HEK293T (cell line): ENCODE data around the gene L3MBTL3.

Source experiments
- CTCF ChIA-PET: fragments of 350-600 bp; formaldehyde crosslinking; extraction: SDS; loops from one replicate; lab custom pipeline; 2021; ENCODE audit warnings: antibody characterized with exemption, inconsistent platforms; lab: Yijun Ruan, JAX
- POLR2A ChIA-PET: fragments of 350-600 bp; formaldehyde crosslinking; extraction: SDS; loops from one replicate; lab custom pipeline; 2020; ENCODE audit warnings: antibody characterized with exemption, inconsistent platforms; lab: Yijun Ruan, JAX
- DNase-seq: peaks from one replicate; pipeline ENCODE4 v3.0.0; 2012; ENCODE audit warnings: mixed read lengths; ENCODE audit errors: extremely low spot score
- ARNT ChIP-seq: fragments of 450-650 bp; IDR thresholded peaks from 2 replicates; pipeline ENCODE4 v1.6.1; 2017; ENCODE audit warnings: mild to moderate bottlenecking
- BHLHE40 ChIP-seq: fragments of 450-650 bp; IDR thresholded peaks from 2 replicates; pipeline ENCODE4 v1.6.1; 2016; ENCODE audit warnings: mild to moderate bottlenecking, moderate library complexity, borderline replicate concordance
- CTBP1 ChIP-seq: fragments of 450-650 bp; IDR thresholded peaks from 2 replicates; pipeline ENCODE4 v1.6.1; 2016; ENCODE audit warnings: borderline replicate concordance
- ELF4 ChIP-seq: fragments of 450-650 bp; IDR thresholded peaks from 2 replicates; pipeline ENCODE4 v1.6.1; 2017; ENCODE audit warnings: antibody characterized with exemption
- FOXA1 ChIP-seq: fragments of 450-650 bp; IDR thresholded peaks from 2 replicates; pipeline ENCODE4 v1.6.1; 2016; ENCODE audit warnings: mild to moderate bottlenecking
- FOXK2 ChIP-seq: fragments of 450-650 bp; IDR thresholded peaks from 2 replicates; pipeline ENCODE4 v1.6.1; 2016; ENCODE audit warnings: mild to moderate bottlenecking
- FOXM1 ChIP-seq: fragments of 450-650 bp; IDR thresholded peaks from 2 replicates; pipeline ENCODE4 v1.6.1; 2017; ENCODE audit warnings: mild to moderate bottlenecking, borderline replicate concordance
- HDGF ChIP-seq: fragments of 450-650 bp; IDR thresholded peaks from 2 replicates; pipeline ENCODE4 v1.6.1; 2017; ENCODE audit warnings: antibody characterized with exemption, borderline replicate concordance
- L3MBTL2 ChIP-seq: fragments of 450-650 bp; conservative IDR thresholded peaks from 2 replicates; pipeline ENCODE4 v1.6.1; 2016; ENCODE audit warnings: mild to moderate bottlenecking
- LEF1 ChIP-seq: fragments of 450-650 bp; IDR thresholded peaks from 2 replicates; pipeline ENCODE4 v1.6.1; 2017; ENCODE audit warnings: mild to moderate bottlenecking, borderline replicate concordance
- NFRKB ChIP-seq: fragments of 450-650 bp; IDR thresholded peaks from 2 replicates; pipeline ENCODE4 v1.6.1; 2016; ENCODE audit warnings: mild to moderate bottlenecking, moderate library complexity
- PKNOX1 ChIP-seq: fragments of 450-650 bp; IDR thresholded peaks from 2 replicates; pipeline ENCODE4 v1.6.1; 2016
- SP1 ChIP-seq: fragments of 450-650 bp; IDR thresholded peaks from 2 replicates; pipeline ENCODE4 v1.6.1; 2017
- SUZ12 ChIP-seq: fragments of 450-650 bp; IDR thresholded peaks from 2 replicates; pipeline ENCODE4 v1.6.1; 2016; ENCODE audit warnings: mild to moderate bottlenecking
- TARDBP ChIP-seq: fragments of 450-650 bp; IDR thresholded peaks from 2 replicates; pipeline ENCODE4 v1.6.1; 2016
- ZNF384 ChIP-seq: fragments of 450-650 bp; IDR thresholded peaks from 2 replicates; pipeline ENCODE4 v1.6.1; 2016

Gene L3MBTL3

GRCh38 chr6:130076512-130076911 lies 58.1 kb downstream of the L3MBTL3 start:
- no peak for DNase-seq
- ChIA-PET POLR2A (no interaction called here), CTCF (no interaction called here)
- TF ChIP-seq TARDBP (no peak), ZNF384 (no peak), SP1 (no peak), BHLHE40 (no peak), SUZ12 (no peak), ARNT (no peak), LEF1 (no peak), HDGF (no peak), PKNOX1 (no peak), FOXA1 (no peak), FOXK2 (no peak), ELF4 (no peak), CTBP1 (no peak), NFRKB (no peak), FOXM1 (no peak), L3MBTL2 (no peak)

DNA sequence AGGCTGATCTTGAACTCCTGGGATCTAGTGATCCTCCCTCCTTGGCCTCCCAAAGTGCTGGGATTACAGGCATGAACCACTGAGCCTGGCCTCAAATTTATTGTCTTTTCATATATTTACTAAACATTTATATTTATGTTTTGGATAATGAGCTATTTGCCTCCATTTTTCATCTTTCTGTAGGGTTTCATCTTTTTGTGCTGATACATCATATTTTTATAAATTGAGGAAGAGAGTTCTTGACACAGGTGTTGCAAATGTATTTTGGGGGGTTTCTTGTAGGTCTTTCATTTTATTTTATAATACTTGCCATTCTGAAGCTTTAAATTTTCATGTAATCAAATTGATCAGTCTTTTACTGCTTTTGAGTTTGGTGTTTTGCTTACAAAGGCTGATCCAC lies 72.4 kb downstream of the L3MBTL3 start:
- DNase-seq = no peak
- TF ChIP-seq NFRKB (no peak), FOXM1 (no peak), HDGF (no peak), LEF1 (no peak), SP1 (no peak), TARDBP (no peak), BHLHE40 (no peak), ZNF384 (no peak), FOXK2 (no peak), ELF4 (no peak), CTBP1 (no peak), FOXA1 (no peak), ARNT (no peak), PKNOX1 (no peak)
- POLR2A ChIA-PET = no interaction called here
- CTCF ChIA-PET = no interaction called here

- TF ChIP-seq PKNOX1 (no peak), NFRKB (no peak), FOXA1 (no peak), HDGF (no peak), TARDBP (no peak), LEF1 (no peak), BHLHE40 (no peak), FOXK2 (no peak), ARNT (no peak), SUZ12 (no peak), ZNF384 (no peak), L3MBTL2 (no peak), ELF4 (no peak), SP1 (no peak), CTBP1 (no peak), FOXM1 (no peak)
- CTCF ChIA-PET = no interaction called here
- no peak for DNase-seq
- POLR2A ChIA-PET = no interaction called here
These were observed 75.2 kb downstream of the L3MBTL3 start for GRCh38 chr6:130093546-130093945.

DNA sequence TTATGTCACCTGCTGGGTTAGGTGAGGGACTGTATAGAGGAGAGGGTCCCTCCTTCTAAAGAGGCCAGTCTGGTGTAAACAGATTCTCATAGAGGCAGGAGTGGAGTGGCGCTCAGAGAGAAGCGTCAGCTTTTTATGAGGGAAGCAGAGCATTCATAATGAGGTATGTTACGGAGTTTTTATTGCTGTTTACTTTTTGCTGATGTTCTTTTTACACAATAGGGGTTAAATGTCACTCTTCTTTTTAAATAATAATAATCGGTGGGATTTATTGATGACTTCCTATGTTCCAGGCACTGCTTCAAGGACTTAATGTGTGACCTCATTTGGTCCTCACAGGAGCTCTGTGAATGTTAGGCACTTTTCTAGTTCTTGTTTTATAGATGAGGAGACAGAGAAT lies 79.9 kb downstream of the L3MBTL3 start:
- POLR2A ChIA-PET = no interaction called here
- DNase-seq = peak; percentile 17
- TF ChIP-seq SUZ12 (no peak), FOXA1 (no peak), ELF4 (no peak), TARDBP (no peak), FOXK2 (no peak), SP1 (no peak), PKNOX1 (peak; percentile 21; the same call in 1 of the 2 replicates)
- CTCF ChIA-PET = no interaction called here

GRCh38 chr6:130099119-130099518 lies 80.7 kb downstream of the L3MBTL3 start:
- TF ChIP-seq HDGF (no peak), FOXA1 (no peak), ARNT (no peak), NFRKB (no peak)
- CTCF ChIA-PET = no interaction called here
- POLR2A ChIA-PET = no interaction called here
- DNase-seq = no peak

DNA sequence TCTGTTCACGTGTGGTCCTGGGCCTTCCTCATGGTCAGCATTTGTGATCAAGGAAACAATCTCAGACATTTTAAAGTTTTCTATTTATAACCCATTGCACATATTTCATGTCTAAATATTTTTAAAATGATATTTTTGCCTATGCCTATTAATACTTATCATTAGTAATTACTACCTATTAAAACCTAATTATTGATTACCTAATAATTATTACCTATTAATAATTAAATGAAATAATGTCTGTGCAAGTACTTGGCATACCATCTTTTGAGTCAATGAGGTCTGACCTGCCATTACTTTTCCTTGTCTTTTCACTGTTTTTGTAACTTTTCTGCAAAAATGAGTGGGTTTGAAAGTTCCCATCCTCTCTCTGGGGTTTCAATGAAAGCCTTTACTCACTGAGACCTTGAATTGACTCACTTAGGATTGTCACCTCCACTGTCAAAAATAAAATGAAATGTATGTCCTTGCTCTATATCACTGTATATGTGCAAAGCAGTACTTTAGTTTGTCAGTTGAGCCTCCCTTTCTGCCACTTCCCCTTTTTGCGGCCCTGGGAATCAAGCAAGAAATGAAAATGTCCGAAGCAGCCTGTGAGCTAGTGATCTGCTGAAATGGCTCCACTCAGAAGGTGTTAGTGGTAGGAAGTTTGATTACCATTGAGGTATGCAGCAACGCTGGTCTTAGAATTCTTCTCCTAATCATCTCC lies 87.8 kb downstream of the L3MBTL3 start:
- TF ChIP-seq SUZ12 = no peak
- ChIA-PET CTCF (no interaction called here), POLR2A (no interaction called here)
- DNase-seq = no peak
